ENCODE data around the gene ZC3H10.

DNA sequence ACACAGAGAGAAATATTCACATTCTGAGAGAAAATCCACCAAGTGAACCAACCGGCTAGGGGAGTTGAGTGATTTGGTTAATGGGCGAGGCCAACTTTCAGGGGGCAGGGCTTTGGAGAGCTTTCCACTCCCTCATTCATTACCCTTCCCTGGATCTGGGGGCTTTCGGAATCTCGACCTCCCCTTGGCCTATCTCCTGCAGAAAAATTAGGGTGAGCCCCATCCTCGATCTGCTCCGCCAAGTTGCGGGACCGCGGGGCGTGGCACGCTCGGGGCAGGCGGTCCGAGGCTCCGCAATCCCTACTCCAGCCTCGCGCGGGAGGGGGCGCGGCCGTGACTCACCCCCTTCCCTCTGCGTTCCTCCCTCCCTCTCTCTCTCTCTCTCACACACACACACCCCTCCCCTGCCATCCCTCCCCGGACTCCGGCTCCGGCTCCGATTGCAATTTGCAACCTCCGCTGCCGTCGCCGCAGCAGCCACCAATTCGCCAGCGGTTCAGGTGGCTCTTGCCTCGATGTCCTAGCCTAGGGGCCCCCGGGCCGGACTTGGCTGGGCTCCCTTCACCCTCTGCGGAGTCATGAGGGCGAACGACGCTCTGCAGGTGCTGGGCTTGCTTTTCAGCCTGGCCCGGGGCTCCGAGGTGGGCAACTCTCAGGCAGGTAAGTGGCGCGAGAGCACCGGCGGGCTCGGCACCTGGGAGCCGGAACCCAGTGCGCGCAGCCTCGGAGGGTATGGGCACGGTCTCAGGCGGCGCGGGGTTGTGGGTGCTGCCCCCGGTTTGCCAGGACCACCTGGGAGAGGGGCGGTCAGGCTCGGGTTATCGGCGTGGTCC lies 38.1 kb upstream of the ZC3H10 start, which contains the start of gene ERBB3:
- TF ChIP-seq, protein P1, sequence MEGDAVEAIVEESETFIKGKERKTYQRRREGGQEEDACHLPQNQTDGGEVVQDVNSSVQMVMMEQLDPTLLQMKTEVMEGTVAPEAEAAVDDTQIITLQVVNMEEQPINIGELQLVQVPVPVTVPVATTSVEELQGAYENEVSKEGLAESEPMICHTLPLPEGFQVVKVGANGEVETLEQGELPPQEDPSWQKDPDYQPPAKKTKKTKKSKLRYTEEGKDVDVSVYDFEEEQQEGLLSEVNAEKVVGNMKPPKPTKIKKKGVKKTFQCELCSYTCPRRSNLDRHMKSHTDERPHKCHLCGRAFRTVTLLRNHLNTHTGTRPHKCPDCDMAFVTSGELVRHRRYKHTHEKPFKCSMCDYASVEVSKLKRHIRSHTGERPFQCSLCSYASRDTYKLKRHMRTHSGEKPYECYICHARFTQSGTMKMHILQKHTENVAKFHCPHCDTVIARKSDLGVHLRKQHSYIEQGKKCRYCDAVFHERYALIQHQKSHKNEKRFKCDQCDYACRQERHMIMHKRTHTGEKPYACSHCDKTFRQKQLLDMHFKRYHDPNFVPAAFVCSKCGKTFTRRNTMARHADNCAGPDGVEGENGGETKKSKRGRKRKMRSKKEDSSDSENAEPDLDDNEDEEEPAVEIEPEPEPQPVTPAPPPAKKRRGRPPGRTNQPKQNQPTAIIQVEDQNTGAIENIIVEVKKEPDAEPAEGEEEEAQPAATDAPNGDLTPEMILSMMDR (IDR thresholded peaks at IDR 0.05), result peak in 1 of 2 donors; percentile 14
- TF ChIP-seq POLR2AphosphoS5 (IDR thresholded peaks at IDR 0.05), result peak in 2 of 3 donors; percentile 48 to 55

All from suprapubic skin (tissue), 3 donors.